LNCaP clone FGC (cell line): ENCODE results near the gene IL25.
"Not testable (repeated sequence)": the region's sequence is repeated elsewhere in the genome, so short reads cannot be mapped to it uniquely, and the experiment has no call there.

ENCODE experiments used
- DNase-seq: peaks from one replicate; pipeline ENCODE4 v3.0.0-alpha.2; 2011; ENCODE audit warnings: low read depth
- H3K4me3 ChIP-seq: 2 replicates; pipeline ENCODE4 v1.5.1; 2011; ENCODE audit warnings: mild to moderate bottlenecking, low read depth, low read length, control low read depth
- TF ChIP-seq, protein P1 (sequence below): IDR thresholded peaks from 2 replicates; pipeline ENCODE4 v1.5.1; 2012; ENCODE audit warnings: mild to moderate bottlenecking; ENCODE audit not compliant: control insufficient read depth, insufficient read depth; ENCODE audit errors: extremely low read depth

Gene IL25

DNA sequence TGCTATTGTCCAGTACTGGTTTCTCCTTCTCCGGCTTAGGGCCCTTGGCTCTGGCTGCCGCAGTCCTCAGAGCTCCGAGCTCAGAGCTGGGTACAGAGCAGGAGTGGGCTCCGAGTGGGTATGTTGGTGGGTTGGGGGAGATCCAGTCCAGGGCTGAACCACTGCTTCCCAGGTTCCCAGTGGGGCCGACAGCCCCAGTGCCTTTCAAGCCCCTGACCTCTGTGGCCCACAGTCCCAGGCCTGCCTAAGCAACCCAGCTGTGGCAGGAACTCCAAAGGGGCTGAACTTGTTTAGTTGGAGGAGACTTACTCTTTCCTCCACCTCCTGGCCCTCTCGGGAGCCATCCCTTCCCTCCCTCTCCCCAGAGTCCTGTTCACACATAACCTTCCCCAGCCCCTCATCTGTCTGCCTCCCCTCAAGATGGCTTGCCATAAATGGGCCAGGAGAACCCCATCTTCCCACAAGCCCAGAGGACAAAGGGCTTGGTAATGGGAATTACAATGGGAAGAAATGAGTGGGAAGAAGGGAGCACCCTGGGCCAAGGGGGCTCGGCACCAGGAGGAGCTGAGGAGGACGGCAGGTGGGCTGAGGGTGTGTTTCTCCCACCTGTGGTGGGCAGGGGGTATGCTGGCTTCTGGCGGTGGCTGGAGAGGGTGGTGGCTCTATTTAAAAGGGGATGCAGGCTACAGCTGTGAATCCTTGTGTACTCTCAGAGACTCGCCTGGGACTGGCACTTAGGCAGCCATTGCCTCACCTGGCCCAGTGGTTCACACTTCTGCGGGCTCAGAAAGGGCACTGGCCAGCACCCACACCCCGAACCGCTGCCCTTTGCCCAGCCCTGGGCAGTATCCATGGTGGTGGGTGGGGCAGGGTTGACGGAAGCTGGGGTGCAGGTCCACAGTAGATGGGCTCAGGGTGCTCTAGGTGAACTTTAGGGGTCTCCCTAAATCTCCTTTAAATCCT, 39.2 kb downstream of the IL25 start:
- DNase-seq: no peak
- TF ChIP-seq, protein P1, sequence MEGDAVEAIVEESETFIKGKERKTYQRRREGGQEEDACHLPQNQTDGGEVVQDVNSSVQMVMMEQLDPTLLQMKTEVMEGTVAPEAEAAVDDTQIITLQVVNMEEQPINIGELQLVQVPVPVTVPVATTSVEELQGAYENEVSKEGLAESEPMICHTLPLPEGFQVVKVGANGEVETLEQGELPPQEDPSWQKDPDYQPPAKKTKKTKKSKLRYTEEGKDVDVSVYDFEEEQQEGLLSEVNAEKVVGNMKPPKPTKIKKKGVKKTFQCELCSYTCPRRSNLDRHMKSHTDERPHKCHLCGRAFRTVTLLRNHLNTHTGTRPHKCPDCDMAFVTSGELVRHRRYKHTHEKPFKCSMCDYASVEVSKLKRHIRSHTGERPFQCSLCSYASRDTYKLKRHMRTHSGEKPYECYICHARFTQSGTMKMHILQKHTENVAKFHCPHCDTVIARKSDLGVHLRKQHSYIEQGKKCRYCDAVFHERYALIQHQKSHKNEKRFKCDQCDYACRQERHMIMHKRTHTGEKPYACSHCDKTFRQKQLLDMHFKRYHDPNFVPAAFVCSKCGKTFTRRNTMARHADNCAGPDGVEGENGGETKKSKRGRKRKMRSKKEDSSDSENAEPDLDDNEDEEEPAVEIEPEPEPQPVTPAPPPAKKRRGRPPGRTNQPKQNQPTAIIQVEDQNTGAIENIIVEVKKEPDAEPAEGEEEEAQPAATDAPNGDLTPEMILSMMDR: no peak
- H3K4me3 ChIP-seq: no peak overlapping the region

DNA sequence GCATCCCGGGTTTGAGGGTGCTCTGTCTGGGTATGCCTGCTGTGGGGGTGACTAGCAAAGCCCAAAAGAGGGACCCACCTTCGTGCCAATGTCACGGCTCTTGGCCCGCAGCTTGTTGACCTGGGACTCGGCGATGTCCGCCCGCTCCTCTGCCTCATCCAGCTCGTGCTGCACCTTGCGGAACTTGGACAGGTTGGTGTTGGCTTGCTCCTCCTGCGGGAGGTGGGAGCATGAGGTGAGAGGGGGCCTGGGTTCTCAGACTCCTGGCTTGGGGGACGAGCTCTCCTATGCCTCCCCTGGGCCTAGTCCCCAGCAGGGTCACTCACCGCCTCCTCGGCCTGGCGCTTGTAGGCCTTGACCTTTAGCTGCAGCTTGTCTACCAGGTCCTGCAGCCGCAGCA, 41.1 kb downstream of the IL25 start:
- H3K4me3 ChIP-seq: no peak overlapping the region
- TF ChIP-seq, protein P1: no peak
- DNase-seq: no peak

GRCh38 chr14:23414254-23414653, 41.6 kb downstream of the IL25 start:
- TF ChIP-seq, protein P1: no peak

DNA sequence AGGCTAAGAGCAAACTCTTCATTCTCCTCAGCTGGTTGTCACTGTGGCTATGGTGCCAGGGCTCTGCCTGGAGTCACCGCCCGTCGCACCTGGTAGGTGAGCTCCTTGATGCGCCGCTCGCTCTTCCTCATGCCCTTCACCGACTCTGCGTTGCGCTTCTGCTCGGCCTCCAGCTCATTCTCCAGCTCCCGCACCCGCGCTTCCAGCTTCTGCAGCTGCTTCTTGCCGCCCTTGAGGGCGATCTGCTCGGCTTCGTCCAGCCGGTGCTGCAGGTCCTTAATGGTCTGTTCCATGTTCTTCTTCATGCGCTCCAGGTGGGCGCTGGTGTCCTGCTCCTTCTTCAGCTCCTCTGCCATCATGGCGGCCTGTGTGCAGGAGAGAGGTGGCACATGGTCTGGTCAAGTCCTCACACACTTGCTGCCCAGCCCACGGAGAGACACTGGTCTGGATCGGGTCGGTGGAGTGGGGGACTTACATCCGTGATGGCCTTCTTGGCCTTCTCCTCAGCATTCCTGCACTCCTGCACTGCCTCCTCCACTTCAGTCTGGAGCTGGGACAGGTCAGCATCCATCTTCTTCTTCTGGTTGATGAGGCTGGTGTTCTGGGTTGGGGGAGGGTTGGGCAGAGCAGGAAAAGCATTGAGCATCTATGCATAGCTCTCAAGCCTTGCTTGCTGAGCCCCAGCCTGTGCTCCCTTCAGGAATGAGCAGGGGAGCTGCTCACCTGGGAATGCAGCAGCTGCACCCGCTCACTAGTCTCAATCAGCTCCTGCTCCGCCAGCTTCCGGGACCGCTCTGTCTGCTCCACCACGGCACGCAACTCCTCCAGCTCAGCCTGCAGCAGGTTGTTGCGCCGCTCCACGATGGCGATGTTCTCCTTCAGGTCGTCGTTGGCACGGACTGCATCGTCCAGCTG, 42.6 kb downstream of the IL25 start:
- TF ChIP-seq, protein P1: no peak
- no peak overlapping the region for H3K4me3 ChIP-seq
- DNase-seq: no peak

More at GRCh38 chr14:23414254-23414653, 41.6 kb downstream of the IL25 start:
- no peak overlapping the region for H3K4me3 ChIP-seq
- DNase-seq: no peak

- no peak for DNase-seq
- TF ChIP-seq, protein P1: no peak
- no peak overlapping the region for H3K4me3 ChIP-seq
These were observed 43.5 kb downstream of the IL25 start for GRCh38 chr14:23415821-23416778.

DNA sequence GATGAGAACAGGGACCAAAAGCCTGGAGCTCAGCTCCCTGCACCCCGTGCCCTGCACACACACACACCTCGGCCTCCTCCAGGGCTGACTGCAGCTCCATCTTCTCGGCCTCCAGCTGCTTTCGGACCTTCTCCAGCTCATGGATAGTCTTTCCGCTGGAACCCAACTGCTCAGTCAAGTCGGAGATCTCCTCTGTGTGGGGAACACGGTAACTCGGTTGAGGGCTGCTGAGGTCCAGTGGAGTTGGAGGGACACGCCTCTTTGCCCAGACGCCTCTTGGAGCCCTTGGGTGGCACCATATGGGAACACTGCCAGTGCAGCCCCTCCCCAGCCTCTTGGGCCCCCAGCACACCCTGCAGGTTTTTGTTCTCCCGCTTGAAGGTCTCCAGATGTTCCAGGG, 44.2 kb downstream of the IL25 start:
- no peak for DNase-seq
- TF ChIP-seq, protein P1: no peak

GRCh38 chr14:23417269-23417668, 44.7 kb downstream of the IL25 start:
- not testable (repeated sequence) for H3K4me3 ChIP-seq, DNase-seq

More for the DNA sequence above, 44.2 kb downstream of the IL25 start:
- H3K4me3 ChIP-seq: no peak overlapping the region
